ENCODE measurements around the gene MAD1L1. TPM values are rescaled to one million over a fixed set of nuclear protein-coding genes. Genes with fewer than 3 reads are reported as not detected.
"Not testable (repeated sequence)": the region's sequence is repeated elsewhere in the genome, so short reads cannot be mapped to it uniquely, and the experiment has no call there.

The MAD1L1 gene
- total RNA-seq, 2 experiments from 2014 or later: 40.0 to 44.7 TPM

GRCh38 chr7:1861799-1862458 lies 370.8 kb downstream of the MAD1L1 start:
- no peak for DNase-seq
- Mint-ChIP-seq H3K4me1 (ENCODE audit: low read depth) (peaks cover under 1% of the 10 kb centered on the region), H3K36me3 (ENCODE audit: low read depth) (peaks cover 1% of the 10 kb centered on the region), H3K27ac (no peak overlapping the region), H3K27me3 (no peaks in the 10 kb centered on the region), H3K4me3 (no peak overlapping the region), H3K9me3 (no peaks in the 10 kb centered on the region)
- TF ChIP-seq, protein P1, sequence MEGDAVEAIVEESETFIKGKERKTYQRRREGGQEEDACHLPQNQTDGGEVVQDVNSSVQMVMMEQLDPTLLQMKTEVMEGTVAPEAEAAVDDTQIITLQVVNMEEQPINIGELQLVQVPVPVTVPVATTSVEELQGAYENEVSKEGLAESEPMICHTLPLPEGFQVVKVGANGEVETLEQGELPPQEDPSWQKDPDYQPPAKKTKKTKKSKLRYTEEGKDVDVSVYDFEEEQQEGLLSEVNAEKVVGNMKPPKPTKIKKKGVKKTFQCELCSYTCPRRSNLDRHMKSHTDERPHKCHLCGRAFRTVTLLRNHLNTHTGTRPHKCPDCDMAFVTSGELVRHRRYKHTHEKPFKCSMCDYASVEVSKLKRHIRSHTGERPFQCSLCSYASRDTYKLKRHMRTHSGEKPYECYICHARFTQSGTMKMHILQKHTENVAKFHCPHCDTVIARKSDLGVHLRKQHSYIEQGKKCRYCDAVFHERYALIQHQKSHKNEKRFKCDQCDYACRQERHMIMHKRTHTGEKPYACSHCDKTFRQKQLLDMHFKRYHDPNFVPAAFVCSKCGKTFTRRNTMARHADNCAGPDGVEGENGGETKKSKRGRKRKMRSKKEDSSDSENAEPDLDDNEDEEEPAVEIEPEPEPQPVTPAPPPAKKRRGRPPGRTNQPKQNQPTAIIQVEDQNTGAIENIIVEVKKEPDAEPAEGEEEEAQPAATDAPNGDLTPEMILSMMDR (IDR thresholded peaks at IDR 0.05): no peak
- no peak for ATAC-seq
- CTCF ChIA-PET: no interaction called here
- intact Hi-C loops (cut with micrococcal nuclease): no loop called here
- POLR2A ChIA-PET: no interaction called here

GRCh38 chr7:1860881-1861798 lies 371.6 kb downstream of the MAD1L1 start:
- H3K4me1 Mint-ChIP-seq (ENCODE audit: low read depth); ATAC-seq; H3K27me3 Mint-ChIP-seq; CTCF ChIA-PET; H3K4me3 Mint-ChIP-seq; DNase-seq; intact Hi-C loops (cut with micrococcal nuclease); H3K27ac Mint-ChIP-seq; POLR2A ChIA-PET; H3K9me3 Mint-ChIP-seq; H3K36me3 Mint-ChIP-seq (ENCODE audit: low read depth): not testable (repeated sequence)

DNA sequence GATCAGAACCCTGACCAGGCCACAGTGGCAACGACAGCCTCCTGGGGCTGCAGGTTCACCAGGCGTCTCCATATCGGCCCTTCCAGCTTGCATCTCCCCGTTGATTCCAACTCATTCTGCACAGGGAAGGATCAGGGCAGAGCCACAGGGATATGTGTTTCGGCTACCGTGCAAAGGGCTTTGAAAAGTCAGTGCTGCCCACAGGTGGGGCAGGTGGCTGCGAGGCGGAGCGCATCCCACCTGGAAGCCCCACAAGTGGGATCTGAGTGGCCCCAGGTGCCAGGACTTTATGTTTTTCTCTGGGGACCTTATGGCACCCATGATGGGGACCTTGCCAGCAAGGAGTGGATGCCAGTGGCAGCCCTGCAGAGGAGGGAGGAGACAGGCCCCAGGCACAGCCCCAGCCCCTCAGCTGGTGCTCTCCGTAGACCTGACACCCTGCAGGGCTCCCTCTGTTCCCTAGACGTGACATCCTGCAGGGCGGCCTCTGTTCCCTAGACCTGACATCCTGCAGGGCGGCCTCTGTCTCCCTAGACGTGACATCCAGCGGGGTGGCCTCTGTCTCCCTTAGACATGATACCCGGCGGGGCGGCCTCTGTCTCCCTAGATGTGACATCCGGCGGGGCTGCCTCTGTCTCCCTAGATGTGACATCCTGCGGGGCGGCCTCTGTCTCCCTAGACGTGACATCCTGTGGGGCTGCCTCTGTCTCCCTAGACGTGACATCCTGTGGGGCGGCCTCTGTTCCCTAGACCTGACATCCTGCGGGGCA lies 373.3 kb downstream of the MAD1L1 start:
- ChIA-PET CTCF (no interaction called here), POLR2A (no interaction called here)
- peaks cover 17% of the 10 kb centered on the region for H3K4me1 Mint-ChIP-seq (ENCODE audit: low read depth)
- intact Hi-C loops (cut with micrococcal nuclease): no loop called here
- no peaks in the 10 kb centered on the region for H3K27me3 Mint-ChIP-seq
- H3K36me3 Mint-ChIP-seq (ENCODE audit: low read depth): peaks cover 1% of the 10 kb centered on the region
- H3K4me3 Mint-ChIP-seq: no peak overlapping the region
- no peaks in the 10 kb centered on the region for H3K9me3 Mint-ChIP-seq
- no peak overlapping the region for H3K27ac Mint-ChIP-seq
- TF ChIP-seq, protein P1 (IDR thresholded peaks at IDR 0.05): no peak
- DNase-seq (no peak), ATAC-seq (no peak)

DNA sequence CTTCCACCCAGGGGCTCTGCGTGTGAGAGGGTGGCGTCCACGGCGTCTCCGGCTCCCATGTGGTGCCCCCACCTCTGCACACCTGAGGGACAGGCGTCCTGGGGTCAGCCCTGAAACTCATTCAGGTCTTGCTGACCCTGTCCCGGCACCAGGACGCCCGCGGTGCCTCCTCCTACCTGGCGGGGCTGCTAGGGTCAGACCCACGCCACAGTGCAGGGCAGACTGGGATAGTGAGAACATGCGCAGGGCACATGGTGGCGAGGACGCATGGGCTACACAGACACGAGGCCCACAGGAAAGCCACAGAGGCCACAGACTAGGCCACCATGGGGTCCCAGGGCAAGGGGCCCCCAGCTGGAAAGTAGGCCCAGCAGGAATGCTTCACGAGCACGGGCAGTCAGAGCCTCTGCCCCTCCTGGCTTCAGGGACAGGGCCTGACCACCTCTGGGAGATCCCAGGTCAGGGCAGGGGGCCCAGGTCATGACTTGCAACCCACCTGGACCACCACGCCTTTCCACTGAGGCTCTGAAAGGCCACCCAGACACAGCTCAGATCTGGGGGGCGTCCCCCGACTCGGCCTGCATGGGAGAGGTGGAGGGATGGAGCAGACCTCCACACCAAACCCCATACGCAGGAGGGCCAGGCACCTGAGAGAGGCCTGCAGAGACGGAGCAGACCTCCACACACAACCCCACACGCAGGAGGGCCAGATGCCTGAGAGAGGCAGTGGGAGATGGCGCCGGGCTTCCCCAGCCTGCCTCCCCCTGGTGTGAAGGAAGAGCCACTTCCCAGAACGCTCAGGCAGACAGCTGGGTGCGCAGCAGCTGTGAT lies 374.1 kb downstream of the MAD1L1 start:
- Mint-ChIP-seq H3K36me3 (ENCODE audit: low read depth) (peaks cover 1% of the 10 kb centered on the region), H3K9me3 (no peaks in the 10 kb centered on the region), H3K4me3 (no peak overlapping the region), H3K4me1 (ENCODE audit: low read depth) (peaks cover 22% of the 10 kb centered on the region), H3K27me3 (no peaks in the 10 kb centered on the region), H3K27ac (no peak overlapping the region)
- intact Hi-C loops (cut with micrococcal nuclease): no loop called here
- no peak for DNase-seq
- ChIA-PET POLR2A (no interaction called here), CTCF (no interaction called here)
- ATAC-seq: no peak
- TF ChIP-seq, protein P1 (IDR thresholded peaks at IDR 0.05): no peak

Data from activated CD8-positive, alpha-beta T cell treated with anti-CD3 and anti-CD28 coated beads for 36 hours (primary cell).